NCI-H2227 (cell line): ENCODE data around the gene EBF4.
"Not testable (repeated sequence)": the region's sequence is repeated elsewhere in the genome, so short reads cannot be mapped to it uniquely, and the experiment has no call there.

Source experiments
- DNase-seq: peaks from one replicate; lab custom pipeline; 2025; ENCODE audit not compliant: unreplicated experiment; lab: John Stamatoyannopoulos, UW

Gene EBF4

GRCh38 chr20:2807929-2808328 lies 115.3 kb downstream of the EBF4 start:
- DNase-seq = not testable (repeated sequence)

- DNase-seq = no peak
Observed at GRCh38 chr20:2809690-2810089, 117.1 kb downstream of the EBF4 start.
